Neutrophil (primary cell): Measurements from ENCODE around the gene FBXO39.
"Not testable (repeated sequence)": the region's sequence is repeated elsewhere in the genome, so short reads cannot be mapped to it uniquely, and the experiment has no call there.

Source experiments
- H3K27ac ChIP-seq: fragments of 200-600 bp; sonication (generic); 2 replicates; pipeline ENCODE4 v1.5.1; 2016; ENCODE audit warnings: mild to moderate bottlenecking, moderate library complexity
- H3K27me3 ChIP-seq: fragments of 200-600 bp; sonication (generic); 2 replicates; pipeline ENCODE4 v1.6.0; 2016; ENCODE audit warnings: mild to moderate bottlenecking
- H3K36me3 ChIP-seq: fragments of 200-600 bp; sonication (generic); 2 replicates; pipeline ENCODE4 v1.5.1; 2017
- H3K4me1 ChIP-seq, 2 experiments: fragments of 200-600 bp in 1 of 2; sonication (generic) in 1 of 2; 1 replicate in 1 of 2; 2 replicates in 1 of 2; pipeline versions ENCODE4 v1.5.1 to v1.6.1; 2013 to 2016; ENCODE audit warnings: low read depth in 1 of 2, low read length in 1 of 2, mild to moderate bottlenecking in 1 of 2, moderate library complexity in 1 of 2; ENCODE audit not compliant: control insufficient read depth in 1 of 2, insufficient read depth in 1 of 2
- H3K4me3 ChIP-seq, 2 experiments: fragments of 200-600 bp in 1 of 2; sonication (generic) in 1 of 2; 1 replicate in 1 of 2; 2 replicates in 1 of 2; pipeline ENCODE4 v1.5.1; 2013 to 2016; ENCODE audit warnings: low read depth in 1 of 2, low read length in 1 of 2, mild to moderate bottlenecking in 1 of 2, moderate library complexity in 1 of 2
- H3K9me3 ChIP-seq: fragments of 200-600 bp; sonication (generic); 2 replicates; pipeline ENCODE4 v1.5.1; 2016
- TF ChIP-seq, protein P1 (sequence below): fragments of 200-600 bp; sonication (generic); IDR thresholded peaks from 2 replicates; pipeline ENCODE4 v1.5.1; 2016; ENCODE audit warnings: antibody characterized with exemption

The FBXO39 gene

DNA sequence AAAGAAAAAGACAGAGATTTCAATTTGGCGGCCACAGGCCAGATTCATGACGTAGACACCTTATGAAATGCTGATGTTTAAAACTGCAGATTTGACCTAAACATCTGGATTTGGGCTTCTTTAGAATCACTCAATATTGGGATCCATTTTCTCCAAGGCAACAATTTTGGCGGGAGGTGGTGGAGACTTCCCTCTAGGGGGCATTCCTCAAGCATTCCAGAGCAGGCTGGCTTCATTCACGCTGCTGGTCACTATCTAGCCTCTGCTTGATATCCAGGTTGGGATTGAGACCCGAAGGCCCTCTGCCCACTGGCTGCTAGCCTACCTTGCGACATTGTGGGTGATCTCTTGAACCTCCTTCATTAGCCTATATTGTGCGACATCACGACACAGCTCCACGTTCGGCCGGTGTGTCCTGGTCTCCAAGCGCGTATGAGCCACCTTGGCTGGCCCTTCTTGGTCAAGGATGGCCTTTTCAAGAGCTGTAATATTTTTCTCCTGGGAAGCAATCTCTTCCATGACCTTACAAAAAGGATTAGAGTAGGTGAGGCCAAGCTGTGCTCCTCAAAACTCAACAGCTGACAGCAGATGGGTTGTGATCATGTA is 24.5 kb downstream of the FBXO39 start:
- no peaks in the 10 kb centered on the region for H3K4me1 ChIP-seq
- TF ChIP-seq, protein P1, sequence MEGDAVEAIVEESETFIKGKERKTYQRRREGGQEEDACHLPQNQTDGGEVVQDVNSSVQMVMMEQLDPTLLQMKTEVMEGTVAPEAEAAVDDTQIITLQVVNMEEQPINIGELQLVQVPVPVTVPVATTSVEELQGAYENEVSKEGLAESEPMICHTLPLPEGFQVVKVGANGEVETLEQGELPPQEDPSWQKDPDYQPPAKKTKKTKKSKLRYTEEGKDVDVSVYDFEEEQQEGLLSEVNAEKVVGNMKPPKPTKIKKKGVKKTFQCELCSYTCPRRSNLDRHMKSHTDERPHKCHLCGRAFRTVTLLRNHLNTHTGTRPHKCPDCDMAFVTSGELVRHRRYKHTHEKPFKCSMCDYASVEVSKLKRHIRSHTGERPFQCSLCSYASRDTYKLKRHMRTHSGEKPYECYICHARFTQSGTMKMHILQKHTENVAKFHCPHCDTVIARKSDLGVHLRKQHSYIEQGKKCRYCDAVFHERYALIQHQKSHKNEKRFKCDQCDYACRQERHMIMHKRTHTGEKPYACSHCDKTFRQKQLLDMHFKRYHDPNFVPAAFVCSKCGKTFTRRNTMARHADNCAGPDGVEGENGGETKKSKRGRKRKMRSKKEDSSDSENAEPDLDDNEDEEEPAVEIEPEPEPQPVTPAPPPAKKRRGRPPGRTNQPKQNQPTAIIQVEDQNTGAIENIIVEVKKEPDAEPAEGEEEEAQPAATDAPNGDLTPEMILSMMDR, result no peak

DNA sequence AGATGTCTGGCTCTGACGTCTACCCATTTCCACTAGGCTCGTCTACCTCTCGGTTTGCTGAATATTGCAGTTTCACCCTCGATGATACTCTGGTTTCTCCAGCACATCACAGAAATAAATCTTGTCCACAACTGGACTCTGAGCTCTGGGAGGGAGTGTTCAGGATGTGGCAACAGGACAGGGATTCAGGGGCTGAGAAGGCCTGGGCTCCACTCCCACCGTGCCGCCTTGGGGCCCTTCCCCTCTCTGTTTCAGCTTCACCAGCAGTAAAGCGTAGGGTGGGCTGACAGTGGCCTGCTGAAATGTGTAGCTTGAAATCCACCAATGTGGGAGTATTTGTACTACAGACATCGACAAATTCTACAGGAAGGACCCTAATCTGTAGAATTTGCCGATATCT is 35.5 kb downstream of the FBXO39 start:
- H3K9me3 ChIP-seq, result no peaks in the 10 kb centered on the region
- H3K36me3 ChIP-seq, result no peaks in the 10 kb centered on the region
- no peaks in the 10 kb centered on the region for H3K4me1 ChIP-seq
- peaks cover 17% of the 10 kb centered on the region for H3K27me3 ChIP-seq
- no peak overlapping the region for H3K27ac ChIP-seq
- TF ChIP-seq, protein P1, result no peak
- no peak overlapping the region for H3K4me3 ChIP-seq

More for the DNA sequence above, 24.5 kb downstream of the FBXO39 start:
- H3K4me3 ChIP-seq, result no peak overlapping the region
- no peaks in the 10 kb centered on the region for H3K36me3 ChIP-seq
- no peak overlapping the region for H3K27ac ChIP-seq
- peaks cover 50% of the 10 kb centered on the region for H3K27me3 ChIP-seq
- H3K9me3 ChIP-seq, result no peaks in the 10 kb centered on the region

DNA sequence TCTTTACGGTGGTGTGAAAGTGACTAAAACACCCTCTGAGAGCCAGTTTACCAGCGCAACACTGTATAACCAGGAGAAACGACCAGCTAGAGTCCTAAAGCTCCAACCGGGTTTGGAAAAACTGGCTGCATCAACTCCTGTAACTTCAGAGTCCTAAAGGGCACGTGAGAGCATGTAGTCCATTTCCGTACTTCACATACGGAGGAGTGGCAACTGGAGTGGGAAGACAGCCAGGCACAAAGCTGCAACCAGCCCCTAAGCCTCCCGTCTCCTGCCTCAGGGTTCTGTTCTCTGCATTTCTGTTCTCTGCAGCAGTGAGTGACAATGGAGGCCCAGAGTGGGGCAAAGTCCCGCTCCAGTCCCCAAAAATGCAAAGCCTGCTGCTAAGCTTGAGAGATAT is 36.3 kb downstream of the FBXO39 start:
- Histone ChIP-seq H3K4me3 (no peak overlapping the region), H3K4me1 (no peaks in the 10 kb centered on the region), H3K27ac (no peak overlapping the region), H3K27me3 (peaks cover 21% of the 10 kb centered on the region), H3K9me3 (no peaks in the 10 kb centered on the region), H3K36me3 (no peaks in the 10 kb centered on the region)
- TF ChIP-seq, protein P1, result no peak

DNA sequence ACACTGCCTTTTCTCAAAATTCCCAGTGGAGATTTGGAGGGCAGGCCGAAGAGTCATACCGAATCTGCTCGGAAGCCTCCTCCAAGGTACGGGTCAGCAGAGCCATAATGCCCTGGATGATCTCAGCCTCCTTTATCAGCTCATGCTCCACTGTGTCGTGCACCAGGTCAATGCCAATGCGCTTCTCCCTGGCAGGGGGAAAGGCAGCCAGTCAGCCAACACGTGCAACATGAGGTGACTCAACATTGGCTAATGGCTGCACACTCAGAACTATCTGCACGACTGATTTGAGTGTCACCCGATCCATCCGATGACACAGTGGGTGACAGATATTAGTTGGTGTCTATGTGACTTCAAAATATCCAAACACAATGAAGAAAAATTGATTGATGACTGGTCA is 39.8 kb downstream of the FBXO39 start:
- Histone ChIP-seq H3K4me3 (no peak overlapping the region), H3K36me3 (no peaks in the 10 kb centered on the region), H3K9me3 (no peaks in the 10 kb centered on the region), H3K4me1 (no peaks in the 10 kb centered on the region), H3K27ac (no peak overlapping the region), H3K27me3 (peaks cover 29% of the 10 kb centered on the region)
- TF ChIP-seq, protein P1, result no peak

DNA sequence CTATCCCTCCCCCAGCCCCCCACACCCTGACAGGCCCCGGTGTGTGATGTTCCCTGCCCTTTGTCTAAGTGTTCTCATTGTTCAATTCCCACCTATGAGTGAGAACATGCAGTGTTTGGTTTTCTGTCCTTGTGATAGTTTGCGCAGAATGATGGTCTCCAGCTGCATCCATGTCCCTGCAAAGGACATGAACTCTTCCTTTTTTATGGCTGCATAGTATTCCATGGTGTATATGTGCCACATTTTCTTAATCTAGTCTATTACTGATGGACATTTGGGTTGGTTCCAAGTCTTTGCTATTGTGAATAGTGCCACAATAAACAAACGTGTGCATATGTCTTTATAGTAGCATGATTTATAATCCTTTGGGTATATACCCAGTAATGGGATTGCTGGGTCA is 40.4 kb downstream of the FBXO39 start:
- not testable (repeated sequence) for H3K4me3 ChIP-seq
- H3K27me3 ChIP-seq, result peaks cover 34% of the 10 kb centered on the region

GRCh38 chr17:6818938-6819337 is 42.9 kb downstream of the FBXO39 start:
- Histone ChIP-seq H3K36me3 (no peaks in the 10 kb centered on the region), H3K9me3 (no peaks in the 10 kb centered on the region), H3K27me3 (peaks cover 38% of the 10 kb centered on the region), H3K4me1 (no peaks in the 10 kb centered on the region), H3K27ac (no peak overlapping the region), H3K4me3 (no peak overlapping the region)
- TF ChIP-seq, protein P1, result no peak

More for the DNA sequence above, 40.4 kb downstream of the FBXO39 start:
- H3K27ac ChIP-seq, H3K36me3 ChIP-seq, H3K9me3 ChIP-seq, H3K4me1 ChIP-seq: not testable (repeated sequence)
